Myocyte (in vitro differentiated cells): ENCODE results near the gene GPR142. TPM values are rescaled to one million over a fixed set of nuclear protein-coding genes. Genes with fewer than 3 reads are reported as not detected.
"Not testable (repeated sequence)": the region's sequence is repeated elsewhere in the genome, so short reads cannot be mapped to it uniquely, and the experiment has no call there.

Source experiments
- DNase-seq: peaks from one replicate; pipeline ENCODE4 v3.0.0-alpha.2; 2012; ENCODE audit warnings: low read depth
- total RNA-seq: library from RNA; depleted of rRNA; stranded (reverse); fragments of >200 nt; gene quantifications from 2 replicates; pipeline ENCODE4 v1.2.3, GENCODE V29; 2014

GPR142 gene
- total RNA-seq, 1 donor from 2014 or later: not detected

DNA sequence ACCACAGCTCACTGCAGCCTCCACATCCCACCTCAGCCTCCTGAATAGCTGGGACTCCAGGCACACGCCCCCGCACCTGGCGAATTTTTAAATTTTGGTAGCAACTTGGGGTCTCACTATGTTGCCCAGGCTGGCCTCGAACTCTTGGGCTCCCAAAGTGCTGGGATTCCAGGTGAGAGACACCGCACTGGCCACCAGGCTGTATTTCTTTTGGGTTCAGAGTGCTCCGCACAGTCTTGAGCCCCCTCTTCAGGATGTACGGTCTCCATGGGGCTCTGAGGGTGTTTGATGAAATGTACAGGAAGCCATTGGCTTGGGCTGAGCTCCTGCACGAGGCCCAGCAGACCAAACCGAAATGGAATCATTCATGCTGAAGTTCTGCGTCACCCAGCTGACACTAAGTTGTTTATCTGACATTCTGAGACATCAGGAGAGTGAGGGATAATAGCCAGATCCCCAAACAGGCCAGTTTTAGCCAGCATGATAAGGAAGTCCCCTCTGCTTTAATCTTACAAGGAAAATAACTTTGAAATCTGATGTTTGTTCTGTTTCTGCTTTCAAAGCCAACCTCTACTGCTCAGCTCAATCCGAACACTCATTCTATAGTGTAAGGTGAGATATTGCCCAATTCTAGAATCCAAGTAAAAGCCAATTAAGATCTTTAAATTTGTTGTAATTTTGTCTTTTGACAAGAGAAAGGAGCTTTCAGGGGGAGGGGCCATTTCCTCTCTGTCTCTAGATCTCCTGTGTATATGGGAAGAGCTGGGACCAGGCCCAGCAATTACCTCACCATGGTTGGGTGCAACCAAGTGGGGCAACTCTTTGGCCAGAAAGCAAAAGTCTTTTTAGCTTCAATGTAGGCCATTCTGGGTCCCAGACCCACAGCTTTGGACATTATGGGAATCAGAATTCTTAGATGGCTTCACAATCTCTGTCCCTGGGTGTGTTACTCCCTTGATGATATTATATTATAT is 23.7 kb downstream of the GPR142 start:
- DNase-seq: no peak

DNA sequence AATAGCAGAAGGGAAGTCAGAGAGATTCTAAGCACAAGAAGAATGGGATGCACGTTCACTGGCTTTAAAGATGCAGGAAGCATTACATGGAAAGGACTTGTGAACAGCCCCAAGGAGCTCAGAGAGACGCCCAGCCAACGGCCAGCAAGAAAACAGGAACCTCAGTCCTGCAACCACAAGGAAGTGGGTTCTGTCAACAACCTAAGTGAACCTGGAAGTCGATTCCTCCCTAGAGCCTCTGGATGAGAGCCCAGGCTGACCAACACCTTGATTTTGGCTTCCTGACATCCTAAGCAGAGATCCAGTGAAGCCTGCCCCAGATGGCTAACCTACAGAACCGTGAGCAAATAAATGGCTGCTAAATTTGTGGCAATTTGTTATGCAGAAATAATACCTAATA is 24.5 kb downstream of the GPR142 start:
- DNase-seq: no peak

DNA sequence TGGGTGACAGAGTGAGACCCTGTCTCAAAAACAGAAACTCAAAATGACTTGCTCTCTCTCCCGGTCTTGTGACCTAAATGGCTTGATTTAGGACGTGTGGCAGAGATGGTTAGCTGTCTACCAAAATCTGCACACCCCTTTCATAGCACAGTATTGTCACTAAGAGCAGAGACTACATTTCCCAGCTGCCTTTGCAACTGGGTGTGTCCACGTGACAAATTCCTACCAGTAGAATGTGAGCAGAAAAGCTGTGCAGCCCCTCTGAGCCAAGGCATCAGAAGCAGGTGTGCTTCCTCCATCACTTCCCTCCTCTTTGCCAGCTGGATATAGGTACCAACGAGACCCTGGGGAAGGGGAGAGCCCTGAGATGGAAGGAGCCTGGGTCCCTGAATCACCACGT is 25.5 kb downstream of the GPR142 start:
- DNase-seq: no peak

DNA sequence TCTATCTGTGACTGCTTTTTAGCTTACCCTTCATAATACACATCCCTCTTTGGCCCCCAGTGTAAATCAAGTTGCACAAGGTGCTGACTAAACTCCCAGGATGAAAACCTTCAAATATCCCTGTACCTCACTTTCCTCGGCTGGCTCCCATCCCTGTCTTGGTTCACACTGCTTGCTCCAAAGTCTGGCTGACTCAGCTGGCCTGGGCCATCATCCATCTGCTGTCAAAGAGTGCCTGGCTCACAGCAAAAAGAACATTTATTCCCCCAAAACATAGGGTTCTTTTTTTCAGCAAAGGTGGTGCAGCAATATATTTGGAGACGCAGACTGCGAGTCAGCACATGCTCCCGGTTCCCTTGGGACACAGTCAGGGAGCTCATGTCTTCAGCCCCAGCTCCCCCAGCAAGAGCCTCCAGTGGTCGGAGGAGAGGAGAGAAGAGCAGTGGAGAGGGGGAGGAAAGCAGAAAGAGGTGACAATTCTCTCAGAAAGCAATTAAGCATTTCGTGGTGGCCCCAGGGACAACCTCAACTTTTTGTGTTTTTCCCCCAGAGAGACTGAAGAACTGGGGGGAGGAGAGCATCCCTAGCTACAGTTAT is 26.1 kb downstream of the GPR142 start:
- DNase-seq: no peak

DNA sequence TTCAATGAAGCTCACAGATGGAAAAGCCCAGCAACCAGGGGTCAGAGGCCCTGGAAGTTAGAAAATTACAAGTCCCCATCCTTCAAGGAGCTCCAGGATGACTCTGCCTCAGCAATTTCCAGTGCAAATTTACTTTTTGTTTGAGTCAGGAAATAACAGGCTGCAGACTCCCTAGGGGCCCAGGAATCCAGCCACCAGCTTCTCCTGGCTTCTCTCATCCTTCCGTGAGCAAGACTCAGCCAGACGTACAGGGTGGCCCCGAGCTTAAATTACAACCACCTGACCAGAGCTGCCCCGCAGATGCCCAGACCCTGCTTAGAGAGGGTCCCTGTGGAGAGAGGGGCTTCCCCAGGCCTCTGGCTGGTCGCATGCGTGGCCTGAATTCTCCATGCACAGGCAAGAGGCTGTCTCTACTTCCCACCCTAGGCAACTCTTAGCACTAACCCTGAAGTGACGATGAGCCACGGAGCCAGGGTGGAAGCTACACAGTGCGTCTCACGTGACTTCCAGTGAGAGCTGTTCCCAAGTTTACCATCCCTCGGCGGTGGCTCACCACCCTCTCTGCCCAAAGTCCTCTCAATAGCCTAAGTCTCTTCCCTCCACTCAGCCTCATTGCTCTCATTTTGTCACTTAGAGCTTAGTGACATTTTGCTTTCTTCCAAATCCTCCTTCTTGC is 27.1 kb downstream of the GPR142 start:
- DNase-seq: no peak

DNA sequence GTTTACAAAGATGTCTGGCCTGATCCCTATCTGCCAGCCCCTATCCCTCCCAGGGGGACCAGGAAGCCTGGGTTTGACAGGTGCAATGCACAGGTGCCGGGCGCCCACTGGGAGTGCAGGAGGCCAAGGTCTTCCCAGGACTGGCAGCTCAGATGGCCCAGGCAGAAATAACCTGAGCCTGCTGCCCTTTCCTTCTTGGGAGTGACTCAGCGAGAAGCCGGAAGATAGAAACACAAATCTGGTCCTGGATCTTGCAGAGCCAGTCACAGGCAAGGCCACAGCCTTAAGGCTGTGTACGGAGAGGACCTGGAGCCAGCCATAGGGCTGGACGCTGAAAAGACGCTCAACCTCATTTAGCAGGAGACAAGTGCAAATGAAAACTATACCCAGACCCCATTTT is 27.7 kb downstream of the GPR142 start:
- DNase-seq: no peak

DNA sequence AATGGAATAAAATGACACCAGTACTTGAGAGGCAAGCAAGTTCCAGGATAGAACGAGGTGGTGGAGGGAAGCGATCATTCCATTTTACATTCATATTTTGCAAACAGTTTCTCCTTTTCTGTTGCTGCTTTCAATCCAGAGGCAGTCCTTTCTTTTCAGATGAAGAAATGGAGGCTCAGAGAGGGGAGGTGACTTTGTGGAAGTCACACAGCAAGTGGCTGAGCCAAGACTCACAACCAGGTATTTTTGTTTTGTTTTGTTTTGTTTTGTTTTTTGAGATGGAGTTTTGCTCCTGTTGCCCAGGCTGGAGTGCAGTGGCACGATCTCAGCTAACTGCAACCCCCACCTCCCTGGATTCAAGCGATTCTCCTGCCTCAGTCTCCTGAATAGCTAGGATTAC is 29.3 kb downstream of the GPR142 start:
- no peak for DNase-seq

DNA sequence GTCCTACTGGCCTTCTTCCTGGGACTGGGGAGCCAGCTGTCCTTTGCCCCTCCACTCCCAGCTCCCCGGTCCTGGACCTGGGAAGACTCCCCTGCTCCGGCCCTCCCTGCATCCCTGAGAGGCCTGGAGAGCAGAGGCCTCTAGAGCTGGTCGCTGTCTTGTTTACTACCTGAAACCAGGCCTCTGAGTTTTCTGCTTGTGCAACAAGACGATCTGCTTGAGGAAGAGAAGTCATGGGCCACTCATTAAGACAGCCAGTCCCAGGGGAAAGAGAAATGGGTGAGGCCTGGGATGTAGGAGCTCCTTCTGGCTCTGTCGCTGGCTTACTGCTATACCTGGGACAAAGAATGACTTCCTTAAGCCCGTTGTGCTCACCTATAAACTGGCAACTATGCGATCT is 34.7 kb downstream of the GPR142 start:
- no peak for DNase-seq

DNA sequence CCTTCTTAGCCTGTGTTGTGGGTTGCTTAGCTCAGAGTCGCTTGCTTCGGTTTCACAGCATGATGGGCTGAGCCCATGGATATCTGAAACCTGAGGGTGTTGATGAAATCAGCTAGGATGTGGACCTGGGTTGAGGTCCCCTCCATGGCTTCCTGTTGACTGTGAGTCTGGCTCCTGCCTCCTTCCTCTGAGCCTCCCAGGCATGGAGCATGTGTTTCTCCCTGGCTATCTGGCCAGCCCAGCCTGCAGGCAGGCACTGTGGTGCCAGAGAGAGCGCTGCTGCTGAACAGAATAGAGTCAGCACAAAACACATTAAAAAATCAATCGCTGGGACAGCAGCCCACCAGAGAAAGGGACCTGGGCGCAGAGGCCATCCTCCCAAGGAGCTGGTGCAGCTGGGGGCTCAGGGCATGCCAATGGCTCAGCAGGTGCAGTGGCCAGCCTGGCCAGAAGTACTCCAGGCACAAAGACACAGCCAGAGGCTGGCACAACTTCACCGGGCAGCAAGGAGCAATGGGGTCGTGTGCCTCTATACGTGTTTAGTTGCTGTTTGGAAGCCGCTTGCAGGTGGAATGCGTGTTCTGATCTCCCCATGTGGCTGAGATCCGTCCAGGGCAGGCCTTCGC is 36.3 kb downstream of the GPR142 start:
- no peak for DNase-seq

DNA sequence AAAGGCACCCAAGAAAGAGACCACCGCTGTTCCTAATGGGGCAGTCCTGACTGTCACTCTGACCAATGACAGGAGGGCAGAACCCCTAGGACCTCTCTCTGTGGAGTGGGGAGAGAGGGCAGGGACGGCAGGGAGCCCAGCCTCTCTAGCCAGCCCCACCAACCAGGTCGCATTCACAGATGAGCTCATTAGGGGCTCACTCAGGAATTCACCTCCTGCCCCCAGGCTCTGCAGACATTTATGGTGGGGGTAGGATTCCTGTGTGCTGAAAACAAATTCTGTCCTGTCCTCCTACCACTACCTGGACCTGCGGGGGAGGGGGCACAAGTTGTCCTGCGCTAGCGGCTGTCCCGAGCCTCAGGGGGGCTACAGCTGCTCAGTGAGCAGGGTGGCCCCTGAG is 36.9 kb downstream of the GPR142 start:
- no peak for DNase-seq

DNA sequence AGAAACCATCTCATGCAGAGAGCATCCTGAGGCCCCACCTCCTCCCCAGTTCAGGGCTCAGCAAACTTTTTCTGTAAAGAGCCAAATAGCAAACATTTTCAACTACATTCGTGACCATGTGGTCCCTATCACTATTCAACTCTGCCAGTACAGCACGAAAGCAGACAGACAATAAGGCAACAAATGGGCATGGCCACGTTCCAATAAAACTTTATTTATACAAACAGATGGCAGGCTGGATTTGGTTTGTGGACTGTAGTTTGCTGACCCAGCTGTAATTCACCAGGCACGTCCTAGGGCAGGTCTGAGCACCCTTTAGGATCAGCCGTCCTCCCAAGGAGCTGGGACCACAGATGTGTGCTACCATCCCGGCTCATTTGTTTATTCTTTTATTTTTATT is 37.5 kb downstream of the GPR142 start:
- no peak for DNase-seq

DNA sequence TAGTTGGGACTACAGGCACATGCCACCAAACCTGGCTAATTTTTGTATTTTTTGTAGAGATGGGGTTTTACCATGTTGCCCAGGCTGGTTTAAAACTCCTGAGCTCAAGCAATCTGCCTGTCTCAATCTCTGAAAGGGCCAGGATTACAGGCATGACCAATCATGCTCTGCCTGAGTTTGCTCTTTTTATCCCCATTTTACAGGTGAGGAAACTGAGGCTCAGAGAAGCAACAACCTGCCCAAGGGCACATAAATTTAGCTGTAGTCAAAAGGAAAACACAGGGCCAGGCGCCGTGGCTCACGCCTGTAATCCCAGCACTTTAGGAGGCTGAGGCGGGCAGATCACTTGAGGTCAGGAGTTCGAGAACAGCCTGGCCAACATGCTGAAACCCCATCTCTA is 38.0 kb downstream of the GPR142 start:
- not testable (repeated sequence) for DNase-seq

DNA sequence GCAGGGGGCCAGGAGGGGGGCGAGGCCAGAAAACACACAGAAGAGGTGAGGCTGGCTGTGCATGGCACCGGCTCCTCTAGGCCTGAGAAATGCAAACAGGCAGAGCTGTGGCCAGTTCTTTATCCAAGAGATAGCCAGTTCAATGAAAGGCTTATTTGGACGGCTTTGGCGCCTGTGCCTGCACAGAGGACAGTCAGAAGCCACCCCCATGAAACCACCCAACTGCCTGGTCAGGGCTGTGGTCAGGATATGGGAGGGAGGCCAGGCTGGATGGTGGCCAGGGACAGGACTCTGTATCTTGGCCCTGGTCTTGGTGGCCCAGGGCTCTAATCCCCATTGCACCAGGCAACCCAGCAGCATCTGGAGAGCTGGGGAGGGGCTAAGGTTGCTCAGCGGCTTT is 40.1 kb downstream of the GPR142 start:
- DNase-seq: no peak

DNA sequence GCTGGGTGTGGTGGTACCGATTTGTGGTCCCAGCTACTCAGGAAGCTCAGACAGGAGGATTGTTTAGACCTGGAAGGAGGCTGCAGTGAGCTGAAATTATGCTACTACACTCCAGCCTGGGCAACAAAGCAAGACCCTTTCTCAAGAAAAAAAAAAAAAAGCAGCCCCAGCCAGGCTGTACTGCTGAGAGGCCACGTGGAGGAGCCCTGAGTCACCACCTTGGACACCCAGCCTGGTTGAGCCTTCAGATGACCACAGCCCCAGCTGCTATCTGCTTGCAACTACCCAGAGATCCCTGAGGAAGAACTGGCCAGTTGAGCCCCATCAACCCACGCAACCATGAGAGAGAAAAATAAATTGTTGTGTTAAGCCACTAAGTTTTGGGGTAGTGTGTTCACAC is 41.0 kb downstream of the GPR142 start:
- peak; percentile 1 for DNase-seq

DNA sequence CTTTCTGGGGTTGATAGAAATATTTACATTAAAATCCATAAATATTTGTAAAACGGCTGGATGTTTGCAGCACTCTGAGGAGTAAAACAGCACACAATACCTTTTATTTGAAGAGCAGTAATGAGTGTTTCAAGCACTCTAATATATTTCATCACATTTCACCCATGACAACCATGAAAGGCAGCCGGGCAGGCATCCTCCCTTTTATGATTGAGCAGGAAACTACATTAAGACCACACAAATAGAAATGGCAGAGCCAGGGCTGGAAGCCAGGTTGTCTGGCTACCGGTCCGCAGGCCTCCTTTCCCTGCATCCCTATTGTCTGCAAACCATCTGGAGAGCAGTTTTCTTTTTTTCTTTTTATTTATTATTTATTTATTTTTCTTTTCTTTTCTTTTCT is 41.5 kb downstream of the GPR142 start:
- no peak for DNase-seq

DNA sequence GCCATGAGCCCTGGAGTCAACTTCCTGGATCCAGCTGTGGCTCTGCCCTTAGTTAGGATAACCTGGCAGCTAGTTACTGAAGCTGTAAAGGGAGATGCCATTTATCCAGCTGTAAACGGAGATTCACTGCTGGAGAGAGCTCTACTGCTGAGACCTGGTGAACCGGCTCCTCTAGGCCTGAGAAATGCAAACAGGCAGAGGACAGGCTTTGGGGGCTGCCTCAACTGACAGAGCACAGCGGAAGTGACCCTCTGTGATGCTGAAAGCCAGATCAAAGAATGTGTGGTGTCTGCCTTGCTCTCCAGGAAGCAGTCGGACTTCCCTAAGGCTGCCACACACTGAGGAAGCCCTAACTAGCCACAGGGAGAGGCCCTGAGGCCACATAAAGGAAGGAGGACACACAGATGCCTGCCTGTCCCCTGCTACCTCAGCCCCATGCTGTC is 42.7 kb downstream of the GPR142 start:
- DNase-seq: no peak

DNA sequence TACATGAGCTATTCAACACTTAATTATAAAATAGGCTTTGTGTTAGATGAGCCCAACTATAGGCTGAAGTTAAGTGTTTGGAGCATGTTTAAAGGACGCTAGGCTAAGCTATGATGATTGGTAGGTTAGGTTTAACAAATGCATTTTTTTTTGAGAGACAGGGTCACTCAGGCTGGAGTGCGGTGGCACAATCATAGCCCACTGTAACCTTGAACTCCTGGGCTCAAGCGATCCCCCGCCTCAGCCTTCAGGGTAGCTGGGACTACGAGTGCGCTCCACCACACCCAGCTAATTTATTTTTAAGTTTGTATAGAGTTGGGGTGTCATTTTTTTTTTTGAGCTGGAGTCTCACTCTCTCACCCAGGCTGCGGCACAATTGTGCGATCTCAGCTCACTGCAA is 45.3 kb downstream of the GPR142 start:
- DNase-seq: no peak

DNA sequence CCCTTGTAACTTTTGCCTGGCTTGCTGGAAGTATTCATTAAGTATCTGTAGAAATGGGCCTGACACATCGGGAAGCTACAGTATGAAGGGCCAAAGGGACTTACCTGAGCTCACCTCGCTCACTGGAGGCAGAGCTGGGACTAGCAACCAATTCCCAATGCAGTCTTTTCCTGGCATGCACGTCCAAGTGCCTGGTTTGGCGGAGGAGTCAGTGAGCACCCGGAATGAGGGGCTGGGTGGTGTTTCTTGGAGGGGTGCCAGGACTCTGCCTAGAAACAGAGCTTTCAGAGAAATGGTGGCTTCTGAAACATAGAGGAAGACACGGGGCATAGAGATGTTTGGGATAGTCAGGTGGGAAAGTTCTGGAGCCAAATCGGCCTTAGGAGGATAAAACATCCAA is 46.2 kb downstream of the GPR142 start:
- no peak for DNase-seq

DNA sequence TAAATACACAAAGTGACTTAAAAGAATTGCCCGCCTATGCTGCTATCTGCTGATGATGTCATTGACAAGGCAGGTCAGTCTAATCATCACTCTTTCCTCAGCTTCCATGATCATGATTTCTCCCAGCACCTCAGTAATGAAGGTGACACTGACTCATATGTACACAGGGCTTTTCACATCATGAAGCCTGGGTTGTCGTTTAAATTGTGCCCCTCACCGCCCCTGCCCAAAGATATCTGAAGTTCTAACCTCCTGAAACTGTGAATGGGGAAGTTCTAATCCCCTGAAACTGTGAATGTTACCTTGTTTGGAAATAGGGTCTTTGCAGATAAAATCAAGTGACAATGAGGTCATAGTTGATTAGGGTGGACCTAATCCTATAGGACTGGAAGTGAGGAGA is 47.2 kb downstream of the GPR142 start:
- no peak for DNase-seq

DNA sequence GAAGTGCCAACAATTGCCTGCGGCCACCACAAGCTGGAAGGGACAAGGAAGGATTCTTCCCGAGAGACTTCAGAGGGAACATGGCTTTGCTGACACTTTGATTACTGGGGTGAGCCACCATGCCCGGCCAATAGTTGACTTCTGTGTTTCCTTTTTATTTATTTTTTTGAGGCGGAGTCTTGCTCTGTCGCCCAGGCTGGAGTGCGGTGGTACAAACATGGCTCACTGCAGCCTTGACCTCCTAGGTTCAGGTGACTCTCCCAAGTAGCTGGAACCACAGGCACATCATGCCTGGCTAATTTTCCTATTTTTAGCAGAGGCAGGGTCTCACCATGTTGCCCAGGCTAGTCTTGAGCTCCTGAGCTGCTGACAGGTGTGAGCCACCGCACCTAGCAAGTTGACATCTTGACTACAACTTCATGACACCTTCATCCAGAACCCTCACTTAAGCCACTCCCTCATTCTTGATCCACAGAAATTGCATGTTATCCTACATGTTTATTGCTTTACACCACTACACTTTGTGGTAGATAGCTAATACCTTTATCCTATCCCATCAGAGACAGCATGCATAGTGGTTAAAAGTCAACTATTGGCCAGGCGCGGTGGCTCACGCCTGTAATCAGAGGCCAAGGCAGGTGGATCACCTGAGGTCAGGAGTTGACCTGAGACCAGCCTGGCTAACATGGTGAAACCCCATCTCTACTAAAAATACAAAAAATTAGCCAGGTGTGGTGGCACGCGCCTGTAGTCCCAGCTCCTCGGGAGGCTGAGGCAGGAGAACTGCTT is 48.5 kb downstream of the GPR142 start:
- no peak for DNase-seq
